Erythroblast (primary cell): ENCODE results near the gene DHTKD1.
"Not testable (repeated sequence)": the region's sequence is repeated elsewhere in the genome, so short reads cannot be mapped to it uniquely, and the experiment has no call there.

Source experiments
- DNase-seq, 2 experiments: peaks; one replicate each; lab custom pipeline; 2025; lab: John Stamatoyannopoulos, UW
- GATA1 ChIP-seq: IDR thresholded peaks from 2 replicates; pipeline ENCODE4 v1.6.1; 2011; ENCODE audit warnings: low read depth, mild to moderate bottlenecking, control low read depth, low read length, moderate library complexity
- POLR2A ChIP-seq: IDR thresholded peaks from 2 replicates; pipeline ENCODE4 v1.6.1; 2011; ENCODE audit warnings: mild to moderate bottlenecking, low read length

The DHTKD1 gene

GRCh38 chr10:12048547-12048946 lies 20.2 kb upstream of the DHTKD1 start:
- TF ChIP-seq GATA1 (no peak), POLR2A (no peak)
- no peak for DNase-seq

GRCh38 chr10:12050528-12050927 lies 18.2 kb upstream of the DHTKD1 start:
- no peak for DNase-seq
- TF ChIP-seq GATA1 (no peak), POLR2A (no peak)

- no peak for DNase-seq
- TF ChIP-seq GATA1, result no peak
- no peak for TF ChIP-seq POLR2A
Observed at GRCh38 chr10:12051241-12051640, 17.5 kb upstream of the DHTKD1 start.

GRCh38 chr10:12055732-12056131 lies 13.0 kb upstream of the DHTKD1 start:
- DNase-seq, result peak; percentile 43 to 81
- TF ChIP-seq POLR2A (no peak), GATA1 (peak; percentile 22)

GRCh38 chr10:12056748-12057147 lies 12.0 kb upstream of the DHTKD1 start:
- peak in 1 of 2 experiments; percentile 19 for DNase-seq
- TF ChIP-seq GATA1, result no peak
- TF ChIP-seq POLR2A, result no peak

GRCh38 chr10:12061124-12061523 lies 7.6 kb upstream of the DHTKD1 start:
- no peak for DNase-seq

GRCh38 chr10:12062754-12063482 lies 5.8 kb upstream of the DHTKD1 start:
- TF ChIP-seq GATA1 (no peak), POLR2A (no peak)
- DNase-seq, result peak; percentile 48 to 53

More at GRCh38 chr10:12061124-12061523, 7.6 kb upstream of the DHTKD1 start:
- TF ChIP-seq POLR2A (no peak), GATA1 (no peak)

GRCh38 chr10:12063483-12063818 lies 5.3 kb upstream of the DHTKD1 start:
- no peak for TF ChIP-seq GATA1
- TF ChIP-seq POLR2A, result peak; percentile 25
- peak; percentile 84 to 95 for DNase-seq

GRCh38 chr10:12067336-12067735 lies 1.4 kb upstream of the DHTKD1 start:
- TF ChIP-seq GATA1, result no peak
- TF ChIP-seq POLR2A, result no peak

GRCh38 chr10:12071441-12071840 lies 2.7 kb downstream of the DHTKD1 start:
- DNase-seq, result not testable (repeated sequence)

More at GRCh38 chr10:12067336-12067735, 1.4 kb upstream of the DHTKD1 start:
- DNase-seq, result no peak

- no peak for DNase-seq
- TF ChIP-seq GATA1, result no peak
- no peak for TF ChIP-seq POLR2A
Observed at GRCh38 chr10:12073526-12073925, 4.8 kb downstream of the DHTKD1 start.

- TF ChIP-seq POLR2A (no peak), GATA1 (no peak)
- DNase-seq, result no peak
Observed at GRCh38 chr10:12077580-12078180, 8.9 kb downstream of the DHTKD1 start.

GRCh38 chr10:12081470-12081869 lies 12.7 kb downstream of the DHTKD1 start:
- TF ChIP-seq GATA1, result no peak
- no peak for TF ChIP-seq POLR2A
- DNase-seq, result no peak

- DNase-seq, result no peak
- TF ChIP-seq POLR2A (no peak), GATA1 (no peak)
Observed at GRCh38 chr10:12081879-12082557, 13.3 kb downstream of the DHTKD1 start.

GRCh38 chr10:12088919-12089318 lies 20.2 kb downstream of the DHTKD1 start:
- no peak for TF ChIP-seq POLR2A
- TF ChIP-seq GATA1, result no peak
- DNase-seq, result no peak
